Right lobe of liver (tissue), 4 donors: ENCODE data around the gene NADSYN1.

Experiments
- POLR2A ChIP-seq: fragments of 450-650 bp; IDR thresholded peaks from one replicate; pipeline ENCODE4 v1.6.1; 2017; ENCODE audit warnings: antibody characterized with exemption, mild to moderate bottlenecking
- TF ChIP-seq, protein P1 (sequence below), 4 donors: fragments of 200-600 bp in 3 of 4; fragments of 450-650 bp in 1 of 4; IDR thresholded peaks; one replicate each; pipeline versions ENCODE4 v1.5.1 to v1.8.0; 2016 to 2022; ENCODE audit warnings: antibody characterized with exemption in 4 of 4, mild to moderate bottlenecking in 2 of 4
- donor health status: DM: no; HTN: no; CAD: no.
- donor health status: DM: no; HTN: no; CAD: no.
- donor health status: DM: no; HTN: yes; CAD: no.

DNA sequence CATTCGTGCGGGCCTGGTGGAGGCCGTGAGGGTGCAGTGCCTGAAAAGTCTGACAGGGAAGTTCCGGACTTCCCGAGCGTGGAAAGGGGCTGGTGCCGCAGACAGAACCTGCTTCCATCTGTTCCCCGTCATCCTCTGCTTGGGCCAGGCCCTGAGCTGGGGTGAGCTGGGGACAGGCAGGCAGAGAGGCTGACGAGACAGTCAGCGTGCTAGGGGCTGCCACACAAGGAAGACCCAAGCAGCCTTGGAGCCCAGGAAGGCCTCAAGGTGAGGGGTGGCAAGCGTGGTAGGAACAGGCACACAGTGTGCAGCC lies 25.5 kb downstream of the NADSYN1 start:
- TF ChIP-seq, protein P1, sequence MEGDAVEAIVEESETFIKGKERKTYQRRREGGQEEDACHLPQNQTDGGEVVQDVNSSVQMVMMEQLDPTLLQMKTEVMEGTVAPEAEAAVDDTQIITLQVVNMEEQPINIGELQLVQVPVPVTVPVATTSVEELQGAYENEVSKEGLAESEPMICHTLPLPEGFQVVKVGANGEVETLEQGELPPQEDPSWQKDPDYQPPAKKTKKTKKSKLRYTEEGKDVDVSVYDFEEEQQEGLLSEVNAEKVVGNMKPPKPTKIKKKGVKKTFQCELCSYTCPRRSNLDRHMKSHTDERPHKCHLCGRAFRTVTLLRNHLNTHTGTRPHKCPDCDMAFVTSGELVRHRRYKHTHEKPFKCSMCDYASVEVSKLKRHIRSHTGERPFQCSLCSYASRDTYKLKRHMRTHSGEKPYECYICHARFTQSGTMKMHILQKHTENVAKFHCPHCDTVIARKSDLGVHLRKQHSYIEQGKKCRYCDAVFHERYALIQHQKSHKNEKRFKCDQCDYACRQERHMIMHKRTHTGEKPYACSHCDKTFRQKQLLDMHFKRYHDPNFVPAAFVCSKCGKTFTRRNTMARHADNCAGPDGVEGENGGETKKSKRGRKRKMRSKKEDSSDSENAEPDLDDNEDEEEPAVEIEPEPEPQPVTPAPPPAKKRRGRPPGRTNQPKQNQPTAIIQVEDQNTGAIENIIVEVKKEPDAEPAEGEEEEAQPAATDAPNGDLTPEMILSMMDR (IDR thresholded peaks at IDR 0.05) = no peak
- TF ChIP-seq POLR2A = no peak
